Measurements from ENCODE around the gene ITGB2.

ITGB2 gene

DNA sequence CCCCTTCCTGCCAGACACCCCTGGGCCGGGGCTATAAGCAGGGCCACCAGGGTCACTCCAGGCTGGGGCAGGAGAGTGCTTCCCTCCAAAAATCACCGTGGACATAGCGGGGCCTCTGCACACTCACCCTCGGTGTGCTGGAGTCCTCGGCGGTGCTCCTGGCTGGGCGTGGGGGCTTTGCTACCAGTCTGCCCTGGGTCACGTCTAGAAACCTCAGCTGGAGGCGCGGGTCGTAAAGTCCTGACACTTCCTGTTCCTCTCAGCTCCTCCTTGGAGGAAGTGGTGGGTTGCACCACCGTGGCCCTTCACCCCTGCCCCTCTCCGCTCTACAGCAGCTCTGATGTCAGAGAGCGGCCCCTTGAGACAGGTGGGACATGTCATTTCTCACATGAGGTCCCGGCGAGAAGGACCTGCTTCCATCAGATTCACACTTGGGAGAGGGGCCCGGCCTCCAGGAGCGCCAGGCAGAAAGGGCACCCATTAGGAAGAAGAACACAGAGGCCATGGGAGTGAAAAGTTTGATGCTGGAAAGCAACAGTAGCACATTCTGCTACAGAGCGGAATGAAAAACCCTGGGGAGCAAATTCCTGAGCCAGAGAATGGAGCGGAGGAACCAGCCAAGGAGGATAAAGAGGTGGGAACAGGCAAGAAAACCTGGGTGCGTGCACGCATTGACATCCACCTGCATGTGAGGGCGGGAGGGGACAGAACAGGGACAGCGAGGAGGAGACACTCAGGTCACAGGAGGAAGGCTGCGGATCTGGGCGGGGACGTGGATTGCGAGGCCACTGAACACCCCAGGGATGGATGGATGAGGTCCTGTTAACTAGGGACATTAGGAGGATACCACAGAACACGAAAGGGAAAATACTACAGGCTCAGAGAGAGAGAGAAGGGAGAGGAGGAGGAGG lies at the start of gene ITGB2:
Gene ITGB2 (minus strand): TSS at position 206 of the 911 bp plus-strand sequence. CDS start 10,117 bp downstream, outside the sequence.
- DNase-seq = no peak

DNA sequence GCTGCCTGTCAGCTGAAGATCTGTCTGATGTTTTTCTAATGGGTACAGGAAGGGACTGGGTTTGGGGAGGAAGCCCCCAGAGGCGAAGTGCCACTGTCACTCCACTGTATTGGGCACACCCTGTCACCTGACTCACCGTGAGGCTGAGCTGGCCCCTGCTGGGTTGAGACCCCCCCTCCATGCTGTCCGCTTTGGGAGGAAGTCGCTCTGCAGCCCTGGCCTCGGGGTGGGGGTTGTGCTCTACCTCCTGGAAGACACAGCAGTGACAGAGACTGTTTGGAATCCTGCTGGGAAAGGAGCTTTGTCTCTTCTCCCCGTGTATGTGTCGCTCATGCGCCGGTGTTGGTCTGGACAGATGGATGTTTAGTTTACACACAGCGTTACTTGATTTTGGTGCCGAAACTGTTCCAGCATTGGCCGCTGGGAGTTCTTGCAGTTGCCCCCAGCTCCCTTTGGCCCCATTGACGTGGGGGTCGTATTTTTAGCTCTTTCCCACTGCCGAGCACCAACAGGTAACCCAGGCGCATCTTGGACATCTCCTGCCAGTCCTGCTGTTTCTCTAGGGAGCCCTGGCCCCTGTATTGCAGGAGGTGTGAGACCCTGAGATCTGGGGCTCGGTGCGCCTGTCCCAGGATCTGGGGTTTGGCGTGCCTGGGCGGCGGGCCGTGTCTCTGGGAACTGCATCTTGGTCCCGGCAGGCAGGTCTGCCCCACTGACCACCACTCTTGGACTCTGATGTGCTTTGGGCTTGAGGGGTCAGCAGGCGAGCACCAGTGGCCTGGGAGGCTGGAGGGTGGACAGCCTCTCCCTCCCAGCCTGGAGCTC lies 49.4 kb upstream of the ITGB2 start:
- DNase-seq = no peak

DNA sequence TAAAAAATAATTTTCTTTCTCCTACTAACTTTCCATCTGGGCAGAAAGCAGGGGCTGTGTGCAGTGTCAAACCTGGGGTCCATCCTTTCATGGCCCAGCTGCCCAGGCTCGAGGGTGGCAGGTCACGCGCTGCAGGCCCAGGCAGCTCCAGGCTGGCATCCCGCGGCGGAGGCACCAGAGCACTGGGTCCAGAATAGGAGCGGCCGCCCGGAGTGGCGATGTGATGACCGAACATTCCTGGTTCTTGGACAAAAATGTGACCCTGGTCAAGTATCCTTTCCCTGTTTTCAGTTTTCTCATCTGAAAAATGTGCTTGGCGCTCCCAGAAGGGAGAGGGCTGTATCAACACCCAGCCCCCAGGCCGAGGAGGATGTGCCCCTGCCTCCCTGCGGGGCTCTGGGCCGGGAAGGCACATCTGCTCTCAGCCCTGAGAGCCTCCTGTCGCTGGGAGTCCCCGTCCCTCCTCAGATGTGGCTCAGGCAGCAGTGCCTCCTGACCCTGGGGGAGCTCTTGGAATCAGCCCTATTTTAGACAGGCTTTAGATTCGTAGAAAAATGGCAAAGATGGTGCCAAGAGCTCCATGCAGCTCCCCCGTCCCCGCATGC lies 48.5 kb upstream of the ITGB2 start:
- DNase-seq = no peak

- DNase-seq = no peak
These were observed 46.7 kb upstream of the ITGB2 start for GRCh38 chr21:44967082-44968047.

- DNase-seq = no peak
These were observed 45.7 kb upstream of the ITGB2 start for GRCh38 chr21:44966135-44967081.

- DNase-seq = no peak
These were observed 44.7 kb upstream of the ITGB2 start for GRCh38 chr21:44965251-44966022.

DNA sequence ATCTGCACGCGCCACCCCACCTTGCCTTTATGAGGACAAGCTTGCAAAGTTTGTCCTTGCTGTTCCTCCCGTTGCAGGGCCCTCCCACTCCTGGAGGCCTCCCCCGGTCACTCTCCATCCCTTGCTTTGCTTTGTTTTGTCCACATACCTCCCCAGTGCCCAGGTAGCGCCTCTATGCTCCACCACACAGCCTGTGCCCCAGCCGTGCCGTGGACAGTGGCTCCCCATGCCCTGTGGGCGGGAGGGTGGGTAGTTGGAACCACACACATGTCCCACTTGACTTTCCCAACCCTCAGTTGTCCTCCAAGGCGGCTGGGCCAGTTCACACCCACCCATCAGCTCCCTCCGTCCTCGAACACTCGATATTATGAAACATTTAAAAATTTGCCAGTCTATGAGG lies 43.7 kb upstream of the ITGB2 start:
- DNase-seq = no peak

- DNase-seq = no peak
These were observed 41.8 kb upstream of the ITGB2 start for GRCh38 chr21:44962403-44962966.

GRCh38 chr21:44960141-44961092 lies 39.7 kb upstream of the ITGB2 start:
- no peak for DNase-seq

- DNase-seq = no peak
These were observed 38.8 kb upstream of the ITGB2 start for GRCh38 chr21:44959376-44960091.

- DNase-seq = no peak
These were observed 37.9 kb upstream of the ITGB2 start for GRCh38 chr21:44958471-44959191.

- DNase-seq = no peak
These were observed 37.3 kb upstream of the ITGB2 start for GRCh38 chr21:44957901-44958451.

- DNase-seq = no peak
These were observed 36.5 kb upstream of the ITGB2 start for GRCh38 chr21:44957047-44957831.

DNA sequence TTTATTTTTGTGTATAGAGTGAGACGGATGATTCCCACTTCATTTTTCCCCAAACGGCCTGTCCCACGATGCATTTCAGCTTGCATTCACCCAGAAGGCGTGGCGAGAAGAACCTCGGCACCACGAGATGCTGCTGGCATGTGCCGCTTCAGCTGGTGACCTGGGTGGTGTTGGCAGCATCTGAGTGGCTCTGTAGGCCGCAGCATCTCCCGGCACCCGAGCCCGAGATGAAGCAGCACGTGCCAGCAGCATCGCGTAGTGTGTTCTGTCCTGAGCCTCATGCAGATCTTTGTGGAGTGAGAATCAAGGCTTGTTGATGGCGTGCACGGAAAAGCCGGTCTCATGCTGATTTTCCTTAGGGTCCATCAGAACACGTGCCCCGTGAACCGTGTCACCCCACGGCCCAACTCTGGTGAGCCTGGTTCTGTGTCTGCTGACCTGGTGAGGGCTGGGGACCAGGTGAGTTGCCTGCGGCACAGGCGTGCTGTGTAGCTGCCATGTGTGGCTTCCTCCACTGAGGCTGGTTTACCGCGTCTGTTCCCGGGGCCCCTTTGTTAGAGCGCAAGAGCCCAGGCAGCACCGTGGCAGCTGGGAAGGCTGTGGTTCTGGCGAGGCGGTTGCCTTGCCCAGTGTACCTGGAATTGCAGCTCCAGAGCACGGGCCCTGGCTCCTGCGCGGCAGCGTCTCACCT lies 35.8 kb upstream of the ITGB2 start:
- no peak for DNase-seq

GRCh38 chr21:44955798-44956175 lies 35.1 kb upstream of the ITGB2 start:
- DNase-seq = no peak

Data from COR-L47 (cell line).